ENCODE measurements around the gene UGT1A6. TPM values are rescaled to one million over a fixed set of nuclear protein-coding genes. Genes with fewer than 3 reads are reported as not detected.

The UGT1A6 gene
- total RNA-seq, 1 donor from 2014 or later = 0.17 TPM

GRCh38 chr2:233676046-233676445, 16.6 kb upstream of the UGT1A6 start:
- Mint-ChIP-seq H3K27ac (ENCODE audit: unreplicated experiment) (no peak overlapping the region), H3K27me3 (ENCODE audit: low read depth) (no peaks in the 10 kb centered on the region), H3K4me1 (ENCODE audit: low read depth) (peaks cover 5% of the 10 kb centered on the region), H3K4me3 (ENCODE audit: unreplicated experiment) (no peak overlapping the region), H3K9me3 (ENCODE audit: low read depth) (peaks cover 6% of the 10 kb centered on the region), H3K36me3 (ENCODE audit: low read depth) (peaks cover 1% of the 10 kb centered on the region)
- no peak for DNase-seq (ENCODE audit: low spot score)
- TF ChIP-seq, protein P1, sequence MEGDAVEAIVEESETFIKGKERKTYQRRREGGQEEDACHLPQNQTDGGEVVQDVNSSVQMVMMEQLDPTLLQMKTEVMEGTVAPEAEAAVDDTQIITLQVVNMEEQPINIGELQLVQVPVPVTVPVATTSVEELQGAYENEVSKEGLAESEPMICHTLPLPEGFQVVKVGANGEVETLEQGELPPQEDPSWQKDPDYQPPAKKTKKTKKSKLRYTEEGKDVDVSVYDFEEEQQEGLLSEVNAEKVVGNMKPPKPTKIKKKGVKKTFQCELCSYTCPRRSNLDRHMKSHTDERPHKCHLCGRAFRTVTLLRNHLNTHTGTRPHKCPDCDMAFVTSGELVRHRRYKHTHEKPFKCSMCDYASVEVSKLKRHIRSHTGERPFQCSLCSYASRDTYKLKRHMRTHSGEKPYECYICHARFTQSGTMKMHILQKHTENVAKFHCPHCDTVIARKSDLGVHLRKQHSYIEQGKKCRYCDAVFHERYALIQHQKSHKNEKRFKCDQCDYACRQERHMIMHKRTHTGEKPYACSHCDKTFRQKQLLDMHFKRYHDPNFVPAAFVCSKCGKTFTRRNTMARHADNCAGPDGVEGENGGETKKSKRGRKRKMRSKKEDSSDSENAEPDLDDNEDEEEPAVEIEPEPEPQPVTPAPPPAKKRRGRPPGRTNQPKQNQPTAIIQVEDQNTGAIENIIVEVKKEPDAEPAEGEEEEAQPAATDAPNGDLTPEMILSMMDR (IDR thresholded peaks at IDR 0.05) = no peak

- no peak overlapping the region for H3K4me3 Mint-ChIP-seq (ENCODE audit: unreplicated experiment)
- TF ChIP-seq, protein P1 (IDR thresholded peaks at IDR 0.05) = no peak
- no peaks in the 10 kb centered on the region for H3K27me3 Mint-ChIP-seq (ENCODE audit: low read depth)
- no peaks in the 10 kb centered on the region for H3K36me3 Mint-ChIP-seq (ENCODE audit: low read depth)
- DNase-seq (ENCODE audit: low spot score) = no peak
- H3K27ac Mint-ChIP-seq (ENCODE audit: unreplicated experiment) = no peak overlapping the region
- H3K9me3 Mint-ChIP-seq (ENCODE audit: low read depth) = peaks cover 6% of the 10 kb centered on the region
- peaks cover 5% of the 10 kb centered on the region for H3K4me1 Mint-ChIP-seq (ENCODE audit: low read depth)
Observed at GRCh38 chr2:233679196-233679595, 13.5 kb upstream of the UGT1A6 start.

DNA sequence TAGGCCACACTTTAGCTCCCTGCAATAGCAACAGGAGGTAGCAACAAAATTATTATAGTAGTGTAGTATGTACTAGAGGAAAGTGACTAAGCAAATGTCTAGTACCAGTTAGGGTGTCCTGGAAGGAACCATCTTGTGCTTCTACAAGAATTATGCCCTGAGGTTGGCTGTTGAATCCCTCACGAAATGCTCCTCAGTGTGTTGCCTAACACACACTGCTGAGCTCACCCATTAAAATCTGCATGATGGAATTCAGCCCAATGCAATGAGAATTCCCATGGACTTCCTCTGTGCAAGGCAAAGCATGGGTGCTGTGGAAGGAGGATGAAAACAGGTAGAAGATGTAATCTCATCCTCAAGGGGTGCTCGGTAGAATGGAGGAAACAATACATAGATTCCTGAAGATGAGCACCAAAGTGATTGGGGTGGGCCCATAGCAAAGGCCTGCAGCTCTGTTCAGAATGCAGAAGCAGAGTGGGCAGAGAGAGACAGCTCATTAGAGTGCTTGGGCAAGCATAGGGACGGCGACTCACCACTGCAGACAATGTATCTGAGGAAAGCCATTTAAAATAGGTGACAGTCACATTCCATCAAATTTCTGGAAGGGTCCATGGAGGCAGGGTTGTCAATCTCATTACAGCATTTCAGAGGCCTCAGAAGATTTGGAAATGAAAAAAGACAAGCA, 12.2 kb upstream of the UGT1A6 start:
- Mint-ChIP-seq H3K9me3 (ENCODE audit: low read depth) (peaks cover 6% of the 10 kb centered on the region), H3K4me3 (ENCODE audit: unreplicated experiment) (no peak overlapping the region), H3K4me1 (ENCODE audit: low read depth) (peaks cover 5% of the 10 kb centered on the region), H3K36me3 (ENCODE audit: low read depth) (no peaks in the 10 kb centered on the region), H3K27ac (ENCODE audit: unreplicated experiment) (no peak overlapping the region), H3K27me3 (ENCODE audit: low read depth) (no peaks in the 10 kb centered on the region)
- TF ChIP-seq, protein P1 (IDR thresholded peaks at IDR 0.05) = no peak
- no peak for DNase-seq (ENCODE audit: low spot score)

DNA sequence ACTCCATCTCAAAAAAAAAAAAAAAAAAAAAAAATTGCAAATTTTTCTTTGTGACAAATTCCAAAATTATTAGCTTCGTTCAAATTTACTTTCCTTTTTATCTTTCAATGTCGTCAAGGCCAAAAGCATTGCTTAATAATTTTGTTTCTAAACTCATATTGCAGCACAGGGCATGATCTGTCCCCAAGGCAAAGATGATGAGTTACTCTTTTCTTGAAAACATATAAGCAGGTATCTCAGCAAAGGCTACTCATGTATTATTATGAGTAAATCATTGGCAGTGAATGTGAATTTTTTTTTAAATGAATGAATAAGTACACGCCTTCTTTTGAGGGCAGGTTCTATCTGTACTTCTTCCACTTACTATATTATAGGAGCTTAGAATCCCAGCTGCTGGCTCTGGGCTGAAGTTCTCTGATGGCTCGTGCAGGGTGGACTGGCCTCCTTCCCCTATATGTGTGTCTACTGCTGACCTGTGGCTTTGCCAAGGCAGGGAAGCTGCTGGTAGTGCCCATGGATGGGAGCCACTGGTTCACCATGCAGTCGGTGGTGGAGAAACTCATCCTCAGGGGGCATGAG, 11.1 kb upstream of the UGT1A6 start, which contains the start of gene UGT1A7:
UGT1A7 (plus strand) TSS at position 381 of the 579 bp plus-strand sequence; CDS start at position 418, 37 bp downstream.
- no peak within 1 kb of the TSS for H3K4me3 Mint-ChIP-seq (ENCODE audit: unreplicated experiment)
- no peaks in the 10 kb centered on the region for H3K27me3 Mint-ChIP-seq (ENCODE audit: low read depth)
- TF ChIP-seq, protein P1 (IDR thresholded peaks at IDR 0.05) = no peak
- DNase-seq (ENCODE audit: low spot score) = no peak
- H3K27ac Mint-ChIP-seq (ENCODE audit: unreplicated experiment) = no peak within 1 kb of the TSS
- H3K36me3 Mint-ChIP-seq (ENCODE audit: low read depth) = peaks cover 1% of the 10 kb centered on the region
- H3K9me3 Mint-ChIP-seq (ENCODE audit: low read depth) = peaks cover 2% of the 10 kb centered on the region
- H3K4me1 Mint-ChIP-seq (ENCODE audit: low read depth) = no peaks in the 10 kb centered on the region

GRCh38 chr2:233684640-233685039, 8.1 kb upstream of the UGT1A6 start:
- TF ChIP-seq, protein P1 (IDR thresholded peaks at IDR 0.05) = no peak
- Mint-ChIP-seq H3K36me3 (ENCODE audit: low read depth) (peaks cover 2% of the 10 kb centered on the region), H3K27me3 (ENCODE audit: low read depth) (no peaks in the 10 kb centered on the region), H3K9me3 (ENCODE audit: low read depth) (no peaks in the 10 kb centered on the region), H3K4me3 (ENCODE audit: unreplicated experiment) (no peak overlapping the region), H3K27ac (ENCODE audit: unreplicated experiment) (no peak overlapping the region), H3K4me1 (ENCODE audit: low read depth) (no peaks in the 10 kb centered on the region)
- DNase-seq (ENCODE audit: low spot score) = no peak
